Tibial nerve (tissue), 4 donors: ENCODE data around the gene FAAP20.

Experiments
- CTCF ChIP-seq, 5 experiments: fragments of 200-600 bp in 3 of 5; fragments of 450-650 bp in 2 of 5; sonication (generic) in 3 of 5; IDR thresholded peaks; one replicate each; pipeline ENCODE4 v1.5.1; 2016 to 2019; ENCODE audit warnings: antibody characterized with exemption in 5 of 5, mild to moderate bottlenecking in 3 of 5, moderate library complexity in 2 of 5
- EP300 ChIP-seq, 2 donors: sonication (generic); formaldehyde crosslinking; IDR thresholded peaks; one replicate each; pipeline ENCODE4 v1.6.1; 2017; ENCODE audit warnings: antibody characterized with exemption in 2 of 2, mild to moderate bottlenecking in 1 of 2

- TF ChIP-seq CTCF (IDR thresholded peaks at IDR 0.05) (no peak), EP300 (IDR thresholded peaks at IDR 0.05) (no peak)
Observed at GRCh38 chr1:2197707-2198165, 3.2 kb upstream of the FAAP20 start.
